HL-60 (cell line): Measurements from ENCODE around the gene IL13.

Source experiments
- DNase-seq, 2 experiments: peaks; one replicate each; pipeline ENCODE4 v3.0.0-alpha.2; 2010 to 2020; ENCODE audit warnings: low read depth in 1 of 2, low spot score in 1 of 2
- H3K27ac ChIP-seq: fragments of 250-450 bp; sonication (Bioruptor Pico); replicated peaks from 2 replicates; pipeline ENCODE4 v1.5.1; 2020; ENCODE audit warnings: mild to moderate bottlenecking, moderate library complexity
- H3K27me3 ChIP-seq: fragments of 250-450 bp; sonication (Bioruptor Pico); 2 replicates; pipeline ENCODE4 v1.5.1; 2021; ENCODE audit warnings: mild to moderate bottlenecking, moderate library complexity; ENCODE audit not compliant: insufficient read depth, poor library complexity, severe bottlenecking
- H3K4me3 ChIP-seq: replicated peaks from 2 replicates; pipeline ENCODE4 v1.5.1; 2011; ENCODE audit warnings: mild to moderate bottlenecking, control low read depth, low read length; ENCODE audit not compliant: insufficient read depth
- GABPA ChIP-seq: IDR thresholded peaks from 2 replicates; pipeline ENCODE4 v1.6.1; 2012; ENCODE audit warnings: low read depth
- POLR2AphosphoS5 ChIP-seq: IDR thresholded peaks from 2 replicates; pipeline ENCODE4 v1.6.1; 2012; ENCODE audit warnings: low read depth
- REST ChIP-seq: IDR thresholded peaks from 2 replicates; pipeline ENCODE4 v1.6.1; 2012; ENCODE audit warnings: low read depth; ENCODE audit not compliant: insufficient replicate concordance
- SPI1 ChIP-seq: IDR thresholded peaks from 2 replicates; pipeline ENCODE4 v1.6.1; 2012; ENCODE audit warnings: low read depth, mild to moderate bottlenecking, borderline replicate concordance
- TF ChIP-seq, protein P1 (sequence below): IDR thresholded peaks from one replicate; pipeline ENCODE4 v1.5.1; 2011; ENCODE audit warnings: low read length, control low read depth, inconsistent platforms; ENCODE audit not compliant: insufficient read depth

Gene IL13

DNA sequence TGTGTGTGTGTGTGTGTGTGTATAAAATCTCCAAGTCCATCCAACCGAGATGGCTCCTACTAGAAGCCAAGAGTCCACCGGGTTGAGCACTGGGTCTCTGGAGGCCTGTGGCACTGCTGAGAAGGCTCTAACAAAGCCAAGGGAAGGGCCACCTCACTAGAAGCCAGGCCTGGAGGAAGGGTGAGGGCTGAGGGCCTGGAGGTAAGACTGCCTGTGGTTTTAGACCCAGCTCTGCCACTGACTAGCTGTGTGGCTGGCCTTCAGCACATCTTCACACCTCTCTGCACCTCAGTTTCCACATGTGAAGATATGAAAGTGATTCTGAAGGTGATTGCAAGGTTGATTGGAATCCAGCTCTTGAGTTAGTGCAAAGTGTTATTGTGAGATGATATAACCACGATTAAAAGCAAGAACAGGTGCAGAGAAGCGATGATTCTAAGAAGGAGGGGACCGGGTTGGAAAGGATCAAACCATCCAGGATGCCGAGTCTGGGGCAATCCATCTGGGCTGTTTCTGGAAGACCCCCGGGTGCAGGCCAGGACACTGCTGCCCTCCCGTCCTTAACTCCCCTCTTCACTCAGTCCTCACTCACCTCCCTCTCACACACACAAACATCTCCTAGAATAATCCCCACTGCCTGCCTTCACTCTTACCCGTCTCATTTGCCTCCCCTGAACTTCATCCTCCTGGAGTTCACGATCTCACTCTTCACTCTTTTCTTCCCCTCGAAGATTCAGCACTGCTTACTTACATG, 18.1 kb downstream of the IL13 start:
- H3K27ac ChIP-seq: no peak overlapping the region
- TF ChIP-seq POLR2AphosphoS5 (no peak), GABPA (no peak), REST (no peak), SPI1 (no peak)
- TF ChIP-seq, protein P1, sequence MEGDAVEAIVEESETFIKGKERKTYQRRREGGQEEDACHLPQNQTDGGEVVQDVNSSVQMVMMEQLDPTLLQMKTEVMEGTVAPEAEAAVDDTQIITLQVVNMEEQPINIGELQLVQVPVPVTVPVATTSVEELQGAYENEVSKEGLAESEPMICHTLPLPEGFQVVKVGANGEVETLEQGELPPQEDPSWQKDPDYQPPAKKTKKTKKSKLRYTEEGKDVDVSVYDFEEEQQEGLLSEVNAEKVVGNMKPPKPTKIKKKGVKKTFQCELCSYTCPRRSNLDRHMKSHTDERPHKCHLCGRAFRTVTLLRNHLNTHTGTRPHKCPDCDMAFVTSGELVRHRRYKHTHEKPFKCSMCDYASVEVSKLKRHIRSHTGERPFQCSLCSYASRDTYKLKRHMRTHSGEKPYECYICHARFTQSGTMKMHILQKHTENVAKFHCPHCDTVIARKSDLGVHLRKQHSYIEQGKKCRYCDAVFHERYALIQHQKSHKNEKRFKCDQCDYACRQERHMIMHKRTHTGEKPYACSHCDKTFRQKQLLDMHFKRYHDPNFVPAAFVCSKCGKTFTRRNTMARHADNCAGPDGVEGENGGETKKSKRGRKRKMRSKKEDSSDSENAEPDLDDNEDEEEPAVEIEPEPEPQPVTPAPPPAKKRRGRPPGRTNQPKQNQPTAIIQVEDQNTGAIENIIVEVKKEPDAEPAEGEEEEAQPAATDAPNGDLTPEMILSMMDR: no peak
- no peak overlapping the region for H3K4me3 ChIP-seq

DNA sequence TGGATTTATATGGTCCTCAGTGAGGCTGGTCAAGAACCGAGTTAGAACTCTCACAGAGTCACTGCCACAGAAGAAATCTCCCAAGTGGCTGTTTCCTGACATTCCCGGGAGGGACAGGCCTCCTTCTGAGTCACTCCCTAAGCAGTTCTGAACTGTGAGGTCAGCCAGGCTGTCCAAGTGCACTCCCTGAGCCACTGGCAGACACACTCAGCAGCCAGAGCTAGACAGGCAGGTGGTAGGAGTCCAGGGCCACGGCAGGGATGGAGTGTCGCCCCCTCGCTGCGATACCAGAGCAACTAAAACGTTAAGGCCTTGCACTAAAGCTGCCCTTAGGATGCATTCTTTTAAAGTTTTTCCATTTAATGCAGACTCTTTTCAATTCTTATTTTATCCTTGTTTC, 19.2 kb downstream of the IL13 start:
- no peak for DNase-seq

More for the DNA sequence above, 18.1 kb downstream of the IL13 start:
- no peaks in the 10 kb centered on the region for H3K27me3 ChIP-seq
- DNase-seq: no peak

GRCh38 chr5:132677682-132678400, 19.9 kb downstream of the IL13 start:
- Histone ChIP-seq H3K27me3 (no peaks in the 10 kb centered on the region), H3K4me3 (no peak overlapping the region), H3K27ac (no peak overlapping the region)
- no peak for DNase-seq
- TF ChIP-seq POLR2AphosphoS5 (no peak), REST (no peak), SPI1 (no peak), GABPA (no peak)
- TF ChIP-seq, protein P1: no peak

More for the DNA sequence above, 19.2 kb downstream of the IL13 start:
- H3K27me3 ChIP-seq: no peaks in the 10 kb centered on the region
- H3K27ac ChIP-seq: no peak overlapping the region
- TF ChIP-seq, protein P1: no peak
- no peak for TF ChIP-seq SPI1
- no peak overlapping the region for H3K4me3 ChIP-seq
